ENCODE data around the gene KLHL35.
"Not testable (repeated sequence)": the region's sequence is repeated elsewhere in the genome, so short reads cannot be mapped to it uniquely, and the experiment has no call there.

The KLHL35 gene

DNA sequence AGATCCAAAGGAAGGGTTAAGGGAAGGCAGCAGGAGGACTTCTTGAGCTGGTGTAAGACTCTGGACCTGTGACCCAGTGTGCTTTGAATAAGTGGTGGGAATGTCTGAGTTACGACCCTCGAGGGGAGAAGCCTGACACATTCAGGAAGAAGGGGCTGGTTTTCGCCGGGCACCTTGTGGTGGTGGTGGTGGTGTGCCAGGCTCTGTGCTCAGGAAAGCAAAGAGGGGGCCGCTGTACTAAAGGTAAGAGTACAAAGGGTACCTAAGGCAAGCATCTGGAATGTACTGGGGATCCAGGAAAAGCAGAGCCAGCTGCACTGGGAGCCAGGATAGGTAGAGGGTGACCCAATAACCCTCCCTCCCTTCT lies 6.3 kb downstream of the KLHL35 start:
- no peak for DNase-seq (ENCODE audit: low read depth in 1 of 2, low spot score in 1 of 2)

DNA sequence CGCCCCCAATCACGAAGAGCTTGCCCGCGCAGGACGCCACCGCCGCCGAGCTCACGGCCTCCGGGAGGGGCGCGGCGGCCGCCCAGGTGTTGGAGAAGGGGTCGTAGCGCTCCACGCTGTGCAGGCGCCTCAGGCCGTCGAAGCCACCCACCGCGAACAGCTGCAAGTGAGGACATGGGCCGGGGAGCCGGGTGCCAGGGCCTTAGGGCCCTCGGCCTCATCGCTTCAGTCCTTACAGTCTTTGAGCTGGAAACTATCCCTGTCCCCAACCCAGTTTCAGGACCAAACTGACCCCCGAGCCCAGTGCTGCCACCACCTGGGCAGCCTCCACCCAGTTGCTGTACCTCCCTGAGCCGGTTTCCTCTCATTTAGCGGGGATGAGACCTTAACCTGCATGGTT lies 7.6 kb downstream of the KLHL35 start:
- no peak for DNase-seq (ENCODE audit: low read depth in 1 of 2, low spot score in 1 of 2)

GRCh38 chr11:75424396-75424795 lies 8.6 kb downstream of the KLHL35 start:
- DNase-seq (ENCODE audit: low read depth in 1 of 2, low spot score in 1 of 2) = no peak

DNA sequence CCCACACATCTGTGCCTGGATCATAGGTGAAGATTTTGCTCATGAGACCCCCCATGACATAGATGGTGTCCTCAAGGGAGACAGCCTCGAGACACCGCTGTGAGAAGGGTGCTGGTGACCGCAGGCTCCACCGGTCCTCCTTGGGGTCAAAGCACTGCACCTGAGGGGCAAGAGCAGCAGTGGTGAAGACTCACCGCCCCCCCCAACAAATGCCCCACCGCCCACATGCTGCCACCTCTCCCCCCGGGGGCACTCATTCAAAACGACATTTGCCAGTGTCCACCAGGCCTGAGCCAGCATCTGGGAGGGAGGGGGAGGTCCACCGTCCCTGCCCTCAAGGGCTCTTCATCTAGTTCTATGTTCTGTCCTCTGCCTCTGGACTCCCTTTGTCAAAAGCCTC lies 9.3 kb downstream of the KLHL35 start:
- no peak for DNase-seq (ENCODE audit: low read depth in 1 of 2, low spot score in 1 of 2)

GRCh38 chr11:75422248-75423231 lies 10.5 kb downstream of the KLHL35 start:
- DNase-seq (ENCODE audit: low read depth in 1 of 2, low spot score in 1 of 2) = no peak

- no peak for DNase-seq (ENCODE audit: low read depth in 1 of 2, low spot score in 1 of 2)
These were observed 11.1 kb downstream of the KLHL35 start for GRCh38 chr11:75421902-75422247.

- no peak for DNase-seq (ENCODE audit: low read depth in 1 of 2, low spot score in 1 of 2)
These were observed 11.9 kb downstream of the KLHL35 start for GRCh38 chr11:75421035-75421602.

- no peak for DNase-seq (ENCODE audit: low read depth in 1 of 2, low spot score in 1 of 2)
These were observed 12.6 kb downstream of the KLHL35 start for GRCh38 chr11:75420224-75421034.

- DNase-seq (ENCODE audit: low read depth in 1 of 2, low spot score in 1 of 2) = no peak
These were observed 19.1 kb downstream of the KLHL35 start for GRCh38 chr11:75413864-75414263.

- not testable (repeated sequence) for DNase-seq (ENCODE audit: low read depth in 1 of 2, low spot score in 1 of 2)
These were observed 19.9 kb downstream of the KLHL35 start for GRCh38 chr11:75413146-75413545.

DNA sequence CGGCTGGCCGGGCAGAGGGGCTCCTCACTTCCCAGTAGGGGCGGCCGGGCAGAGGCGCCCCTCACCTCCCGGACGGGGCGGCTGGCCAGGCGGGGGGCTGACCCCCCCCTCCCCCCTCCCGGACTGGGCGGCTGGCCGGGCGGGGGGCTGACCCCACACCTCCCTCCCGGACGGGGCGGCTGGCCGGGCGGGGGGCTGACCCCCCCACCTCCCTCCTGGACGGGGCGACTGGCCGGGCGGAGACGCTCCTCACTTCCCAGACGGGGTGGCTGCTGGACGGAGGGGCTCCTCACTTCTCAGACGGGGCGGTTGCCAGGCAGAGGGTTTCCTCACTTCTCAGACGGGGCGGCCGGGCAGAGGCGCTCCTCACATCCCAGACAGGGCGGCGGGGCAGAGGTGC lies 23.0 kb downstream of the KLHL35 start:
- not testable (repeated sequence) for DNase-seq (ENCODE audit: low read depth in 1 of 2, low spot score in 1 of 2)

- DNase-seq (ENCODE audit: low read depth in 1 of 2, low spot score in 1 of 2) = no peak
These were observed 24.1 kb downstream of the KLHL35 start for GRCh38 chr11:75408957-75409219.

DNA sequence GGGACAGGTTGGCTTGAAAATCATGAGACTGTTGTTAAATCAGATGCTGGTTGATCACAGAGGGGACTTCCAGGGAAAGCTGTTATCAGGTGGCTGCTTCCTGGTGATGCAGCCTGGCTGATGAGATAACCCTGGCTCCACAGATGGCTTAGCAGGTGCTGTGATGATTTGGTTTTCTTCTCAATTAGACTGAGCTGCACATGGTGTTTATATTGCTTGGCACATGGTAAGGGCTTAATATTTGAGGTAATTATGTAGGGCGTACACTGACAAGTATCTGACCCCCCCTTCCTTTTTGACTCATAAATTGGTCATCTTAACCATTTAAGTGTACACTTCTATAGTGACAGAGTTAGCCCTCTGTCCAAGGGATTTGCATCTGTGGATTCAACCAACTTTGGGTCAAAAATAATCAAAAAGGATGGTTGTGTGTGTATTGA lies 26.6 kb downstream of the KLHL35 start:
- DNase-seq (ENCODE audit: low read depth in 1 of 2, low spot score in 1 of 2) = no peak

- no peak for DNase-seq (ENCODE audit: low read depth in 1 of 2, low spot score in 1 of 2)
These were observed 28.9 kb downstream of the KLHL35 start for GRCh38 chr11:75403983-75404658.

DNA sequence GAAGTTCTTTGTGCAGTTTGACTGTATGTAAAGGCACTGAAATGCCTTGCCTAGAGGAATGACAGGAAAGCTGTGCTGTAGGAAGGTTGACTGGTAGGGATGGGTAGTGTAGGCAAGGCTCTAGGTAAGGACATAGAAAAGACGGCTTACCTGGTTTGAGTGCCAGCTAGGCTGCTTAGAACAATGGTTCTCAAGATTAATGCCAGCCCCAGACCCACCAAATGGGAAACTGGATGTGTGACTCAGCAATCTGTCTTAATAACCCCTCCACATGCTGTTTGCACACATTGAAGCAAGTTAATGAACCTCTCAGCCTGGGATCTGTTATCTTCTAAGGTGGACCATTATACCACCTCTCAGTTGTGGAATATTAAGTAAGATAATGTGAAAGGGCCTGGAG lies 30.0 kb downstream of the KLHL35 start:
- no peak for DNase-seq (ENCODE audit: low read depth in 1 of 2, low spot score in 1 of 2)

- DNase-seq (ENCODE audit: low read depth in 1 of 2, low spot score in 1 of 2) = no peak
These were observed 30.8 kb downstream of the KLHL35 start for GRCh38 chr11:75402002-75402773.

DNA sequence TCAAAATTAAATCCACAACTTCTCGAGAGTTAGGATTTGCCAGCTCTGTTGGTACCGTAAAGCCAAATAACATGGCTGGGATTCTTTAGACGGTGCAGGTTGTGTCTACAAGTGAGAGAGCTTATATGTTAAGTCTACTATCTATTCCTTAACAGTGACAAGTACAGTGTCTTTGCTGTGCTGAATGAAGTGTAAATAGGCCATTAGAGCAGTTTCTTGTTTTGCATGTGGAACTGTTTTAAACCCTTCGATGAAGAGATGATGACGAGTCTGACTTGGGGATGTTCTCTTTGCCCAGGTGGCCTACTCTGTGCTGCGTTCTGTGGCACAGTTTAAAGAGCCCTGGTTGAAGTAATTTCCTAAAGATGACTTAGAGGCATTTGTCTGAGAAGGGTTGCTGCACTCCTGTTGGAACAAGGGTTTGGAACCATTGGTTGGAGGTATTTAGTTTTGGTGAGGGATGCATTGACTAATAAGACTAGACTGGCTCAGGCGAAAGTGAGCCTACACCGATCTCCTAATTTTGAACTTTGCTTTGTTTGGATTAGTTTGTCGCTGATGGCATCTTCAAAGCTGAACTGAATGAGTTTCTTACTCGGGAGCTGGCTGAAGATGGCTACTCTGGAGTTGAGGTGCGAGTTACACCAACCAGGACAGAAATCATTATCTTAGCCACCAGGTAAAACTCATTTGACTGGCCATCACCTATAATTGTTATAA lies 32.7 kb downstream of the KLHL35 start:
- no peak for DNase-seq (ENCODE audit: low read depth in 1 of 2, low spot score in 1 of 2)

DNA sequence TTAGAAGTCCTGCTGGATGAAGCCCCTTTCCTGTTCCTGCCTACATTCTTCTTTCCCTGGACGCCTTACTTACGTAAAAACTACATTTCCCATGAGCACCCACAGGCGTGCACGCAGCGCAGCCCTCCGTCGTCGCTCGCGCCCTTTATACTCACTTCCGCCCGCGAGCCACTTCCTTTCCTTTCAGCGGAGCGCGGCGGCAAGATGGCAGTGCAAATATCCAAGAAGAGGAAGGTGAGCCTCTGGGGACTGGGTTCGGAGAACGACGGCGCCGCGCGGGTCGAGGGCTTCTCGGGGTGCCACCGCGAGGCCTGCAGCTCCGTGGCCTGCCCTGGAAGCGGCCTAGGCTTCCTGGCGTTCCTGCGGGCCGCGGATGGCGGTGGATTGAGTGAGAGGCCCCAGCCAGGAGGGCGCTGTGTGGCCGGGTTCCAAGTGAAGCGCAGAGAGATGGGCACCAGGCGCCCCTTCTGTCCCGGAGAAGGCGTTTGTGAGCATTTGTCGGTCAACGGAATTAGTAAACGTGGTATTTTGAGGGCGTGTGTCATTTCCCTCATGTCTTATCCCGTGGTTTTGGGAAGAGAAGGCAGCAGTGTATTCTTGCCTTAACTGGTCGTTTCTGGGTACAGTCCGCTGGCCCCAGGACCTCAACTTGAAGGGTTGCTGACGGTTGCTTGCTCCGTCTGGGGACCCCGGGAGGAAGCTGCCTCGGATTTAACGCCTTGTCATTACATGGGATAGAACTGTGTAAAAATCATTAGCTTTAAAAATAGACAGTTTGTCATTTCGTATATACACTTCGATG lies 33.5 kb downstream of the KLHL35 start, which contains the start of gene RPS3:
Gene RPS3, plus strand, starts transcription at position 175 of the 802 bp plus-strand sequence. Its CDS starts 30 bp downstream, at position 205.
- peak; percentile 76 to 78 for DNase-seq (ENCODE audit: low read depth in 1 of 2, low spot score in 1 of 2)

GRCh38 chr11:75398906-75399305 lies 34.1 kb downstream of the KLHL35 start:
- no peak for DNase-seq (ENCODE audit: low read depth in 1 of 2, low spot score in 1 of 2)
